ENCODE results near the gene RGS9BP.
A peak's percentile ranks its signal among the peaks of the same experiment; 100 is the strongest.
"Not testable (repeated sequence)": the region's sequence is repeated elsewhere in the genome, so short reads cannot be mapped to it uniquely, and the experiment has no call there.

RGS9BP gene

GRCh38 chr19:32675720-32676185, at the start of gene RGS9BP:
Gene RGS9BP, plus strand, starts transcription at chr19:32675848. Its CDS starts 416 bp downstream, at chr19:32676264.
- peaks cover 8% of the 10 kb centered on the region for H3K27me3 Mint-ChIP-seq
- H3K4me3 Mint-ChIP-seq, result peak within 1 kb of the TSS; percentile 93
- H3K9me3 Mint-ChIP-seq, result no peaks in the 10 kb centered on the region
- peaks cover 26% of the 10 kb centered on the region for H3K4me1 Mint-ChIP-seq
- H3K36me3 Mint-ChIP-seq, result no peaks in the 10 kb centered on the region
- H3K27ac Mint-ChIP-seq, result peak within 1 kb of the TSS; percentile 81

GRCh38 chr19:32626969-32627368, 48.7 kb upstream of the RGS9BP start:
- no peaks in the 10 kb centered on the region for H3K4me1 Mint-ChIP-seq
- no peaks in the 10 kb centered on the region for H3K9me3 Mint-ChIP-seq
- no peak overlapping the region for H3K4me3 Mint-ChIP-seq
- no peak overlapping the region for H3K27ac Mint-ChIP-seq
- no peaks in the 10 kb centered on the region for H3K27me3 Mint-ChIP-seq
- peaks cover 8% of the 10 kb centered on the region for H3K36me3 Mint-ChIP-seq

- Mint-ChIP-seq H3K36me3 (peaks cover 3% of the 10 kb centered on the region), H3K4me1 (no peaks in the 10 kb centered on the region), H3K4me3 (no peak overlapping the region), H3K27me3 (no peaks in the 10 kb centered on the region), H3K9me3 (no peaks in the 10 kb centered on the region), H3K27ac (no peak overlapping the region)
These were observed 47.9 kb upstream of the RGS9BP start for GRCh38 chr19:32627714-32628270.

GRCh38 chr19:32630338-32630737, 45.3 kb upstream of the RGS9BP start:
- Mint-ChIP-seq H3K36me3 (peaks cover 4% of the 10 kb centered on the region), H3K4me3 (no peak overlapping the region), H3K27ac (no peak overlapping the region), H3K4me1 (no peaks in the 10 kb centered on the region), H3K9me3 (no peaks in the 10 kb centered on the region), H3K27me3 (no peaks in the 10 kb centered on the region)

GRCh38 chr19:32631381-32631780, 44.3 kb upstream of the RGS9BP start:
- Mint-ChIP-seq H3K4me3 (no peak overlapping the region), H3K9me3 (no peaks in the 10 kb centered on the region), H3K36me3 (peaks cover 4% of the 10 kb centered on the region)

GRCh38 chr19:32637480-32637879, 38.2 kb upstream of the RGS9BP start:
- Mint-ChIP-seq H3K27me3 (no peaks in the 10 kb centered on the region), H3K27ac (no peak overlapping the region), H3K4me3 (no peak overlapping the region), H3K4me1 (peaks cover 11% of the 10 kb centered on the region), H3K36me3 (peaks cover 15% of the 10 kb centered on the region), H3K9me3 (no peaks in the 10 kb centered on the region)

More at GRCh38 chr19:32631381-32631780, 44.3 kb upstream of the RGS9BP start:
- Mint-ChIP-seq H3K27ac (no peak overlapping the region), H3K27me3 (no peaks in the 10 kb centered on the region), H3K4me1 (no peaks in the 10 kb centered on the region)

GRCh38 chr19:32638625-32639024, 37.0 kb upstream of the RGS9BP start:
- H3K4me1 Mint-ChIP-seq, result peaks cover 23% of the 10 kb centered on the region
- H3K36me3 Mint-ChIP-seq, result peaks cover 15% of the 10 kb centered on the region
- no peak overlapping the region for H3K4me3 Mint-ChIP-seq
- no peaks in the 10 kb centered on the region for H3K9me3 Mint-ChIP-seq
- H3K27ac Mint-ChIP-seq, result no peak overlapping the region
- H3K27me3 Mint-ChIP-seq, result no peaks in the 10 kb centered on the region

GRCh38 chr19:32642771-32643170, 32.9 kb upstream of the RGS9BP start:
- no peak overlapping the region for H3K27ac Mint-ChIP-seq
- peaks cover 27% of the 10 kb centered on the region for H3K4me1 Mint-ChIP-seq
- H3K4me3 Mint-ChIP-seq, result peak overlapping the region; percentile 20
- H3K9me3 Mint-ChIP-seq, result no peaks in the 10 kb centered on the region
- H3K36me3 Mint-ChIP-seq, result peaks cover 17% of the 10 kb centered on the region
- H3K27me3 Mint-ChIP-seq, result no peaks in the 10 kb centered on the region

- Mint-ChIP-seq H3K4me1 (peaks cover 24% of the 10 kb centered on the region), H3K36me3 (peaks cover 14% of the 10 kb centered on the region), H3K27me3 (no peaks in the 10 kb centered on the region), H3K4me3 (no peak overlapping the region), H3K27ac (no peak overlapping the region), H3K9me3 (no peaks in the 10 kb centered on the region)
These were observed 29.1 kb upstream of the RGS9BP start for GRCh38 chr19:32646556-32646955.

GRCh38 chr19:32647361-32647760, 28.3 kb upstream of the RGS9BP start:
- Mint-ChIP-seq H3K4me3 (no peak overlapping the region), H3K27ac (no peak overlapping the region), H3K27me3 (no peaks in the 10 kb centered on the region), H3K4me1 (peaks cover 16% of the 10 kb centered on the region), H3K36me3 (peaks cover 9% of the 10 kb centered on the region), H3K9me3 (no peaks in the 10 kb centered on the region)

GRCh38 chr19:32649751-32650150, 25.9 kb upstream of the RGS9BP start:
- Mint-ChIP-seq H3K27ac (no peak overlapping the region), H3K4me3 (no peak overlapping the region), H3K4me1 (no peaks in the 10 kb centered on the region), H3K27me3 (no peaks in the 10 kb centered on the region), H3K36me3 (peaks cover 9% of the 10 kb centered on the region), H3K9me3 (no peaks in the 10 kb centered on the region)

GRCh38 chr19:32650671-32651070, 25.0 kb upstream of the RGS9BP start:
- Mint-ChIP-seq H3K4me1 (no peaks in the 10 kb centered on the region), H3K36me3 (peaks cover 9% of the 10 kb centered on the region), H3K27ac (no peak overlapping the region), H3K27me3 (no peaks in the 10 kb centered on the region), H3K4me3 (no peak overlapping the region), H3K9me3 (no peaks in the 10 kb centered on the region)

- no peak overlapping the region for H3K27ac Mint-ChIP-seq
- H3K36me3 Mint-ChIP-seq, result peaks cover 8% of the 10 kb centered on the region
- H3K9me3 Mint-ChIP-seq, result no peaks in the 10 kb centered on the region
- H3K4me1 Mint-ChIP-seq, result no peaks in the 10 kb centered on the region
- no peak overlapping the region for H3K4me3 Mint-ChIP-seq
- no peaks in the 10 kb centered on the region for H3K27me3 Mint-ChIP-seq
These were observed 23.9 kb upstream of the RGS9BP start for GRCh38 chr19:32651729-32652140.

GRCh38 chr19:32652331-32652730, 23.3 kb upstream of the RGS9BP start:
- H3K27ac Mint-ChIP-seq, H3K36me3 Mint-ChIP-seq: not testable (repeated sequence)

GRCh38 chr19:32652894-32653598, 22.6 kb upstream of the RGS9BP start:
- no peak overlapping the region for H3K4me3 Mint-ChIP-seq
- peaks cover 4% of the 10 kb centered on the region for H3K36me3 Mint-ChIP-seq
- H3K27me3 Mint-ChIP-seq, result no peaks in the 10 kb centered on the region
- no peak overlapping the region for H3K27ac Mint-ChIP-seq
- H3K9me3 Mint-ChIP-seq, result no peaks in the 10 kb centered on the region
- no peaks in the 10 kb centered on the region for H3K4me1 Mint-ChIP-seq

More at GRCh38 chr19:32652331-32652730, 23.3 kb upstream of the RGS9BP start:
- H3K4me3 Mint-ChIP-seq, H3K27me3 Mint-ChIP-seq, H3K9me3 Mint-ChIP-seq, H3K4me1 Mint-ChIP-seq: not testable (repeated sequence)

GRCh38 chr19:32653599-32653915, 22.1 kb upstream of the RGS9BP start:
- Mint-ChIP-seq H3K27me3 (no peaks in the 10 kb centered on the region), H3K4me3 (no peak overlapping the region), H3K27ac (no peak overlapping the region), H3K36me3 (peaks cover 1% of the 10 kb centered on the region), H3K9me3 (no peaks in the 10 kb centered on the region), H3K4me1 (no peaks in the 10 kb centered on the region)

GRCh38 chr19:32656379-32656778, 19.3 kb upstream of the RGS9BP start:
- not testable (repeated sequence) for H3K4me3 Mint-ChIP-seq, H3K27me3 Mint-ChIP-seq, H3K9me3 Mint-ChIP-seq, H3K27ac Mint-ChIP-seq, H3K36me3 Mint-ChIP-seq, H3K4me1 Mint-ChIP-seq

All from activated naive CD4-positive, alpha-beta T cell treated with anti-CD3 and anti-CD28 coated beads, Interleukin-2, amount 50 U/mL, for 24 hours (primary cell).